GM18499 (cell line): Measurements from ENCODE around the gene MNT.
"Not testable (repeated sequence)": the region's sequence is repeated elsewhere in the genome, so short reads cannot be mapped to it uniquely, and the experiment has no call there.

ENCODE experiments used
- ATAC-seq: cut with Tn5 transposase; IDR thresholded peaks from one replicate; pipeline ENCODE4 v1.9.1; 2021; ENCODE audit warnings: moderate number of reproducible peaks; ENCODE audit not compliant: insufficient read depth, unreplicated experiment

The MNT gene

GRCh38 chr17:2400877-2401425 lies at the start of gene MNT:
TSS of gene MNT (minus strand) at chr17:2401060. CDS start at chr17:2400712, 348 bp downstream.
- ATAC-seq = no peak

GRCh38 chr17:2450016-2450650 lies 49.3 kb upstream of the MNT start:
- ATAC-seq = no peak

GRCh38 chr17:2449486-2449885 lies 48.6 kb upstream of the MNT start:
- ATAC-seq = no peak

- not testable (repeated sequence) for ATAC-seq
These were observed 46.6 kb upstream of the MNT start for GRCh38 chr17:2447479-2447878.

GRCh38 chr17:2445638-2446037 lies 44.8 kb upstream of the MNT start:
- ATAC-seq = no peak

GRCh38 chr17:2444382-2444781 lies 43.5 kb upstream of the MNT start:
- no peak for ATAC-seq

GRCh38 chr17:2442166-2442565 lies 41.3 kb upstream of the MNT start:
- ATAC-seq = no peak

GRCh38 chr17:2440930-2441329 lies 40.1 kb upstream of the MNT start:
- ATAC-seq = no peak

- not testable (repeated sequence) for ATAC-seq
These were observed 39.1 kb upstream of the MNT start for GRCh38 chr17:2439997-2440396.

GRCh38 chr17:2438823-2439222 lies 38.0 kb upstream of the MNT start:
- no peak for ATAC-seq

GRCh38 chr17:2436316-2436905 lies 35.6 kb upstream of the MNT start:
- ATAC-seq = no peak

- no peak for ATAC-seq
These were observed 35.0 kb upstream of the MNT start for GRCh38 chr17:2435862-2436261.

- no peak for ATAC-seq
These were observed 34.4 kb upstream of the MNT start for GRCh38 chr17:2435181-2435741.

- ATAC-seq = no peak
These were observed 32.8 kb upstream of the MNT start for GRCh38 chr17:2433696-2434095.

- ATAC-seq = no peak
These were observed 27.1 kb upstream of the MNT start for GRCh38 chr17:2427910-2428309.

GRCh38 chr17:2427215-2427614 lies 26.4 kb upstream of the MNT start:
- no peak for ATAC-seq

GRCh38 chr17:2423271-2423670 lies 22.4 kb upstream of the MNT start:
- no peak for ATAC-seq

- no peak for ATAC-seq
These were observed 20.7 kb upstream of the MNT start for GRCh38 chr17:2421315-2422147.

GRCh38 chr17:2420176-2420575 lies 19.3 kb upstream of the MNT start:
- ATAC-seq = no peak

GRCh38 chr17:2419486-2419885 lies 18.6 kb upstream of the MNT start:
- no peak for ATAC-seq

GRCh38 chr17:2418572-2418971 lies 17.7 kb upstream of the MNT start:
- no peak for ATAC-seq
